H9 (cell line): ENCODE measurements around the gene C2orf42. TPM values are rescaled to one million over a fixed set of nuclear protein-coding genes. Genes with fewer than 3 reads are reported as not detected.

Experiments
- DNase-seq: peaks from one replicate; pipeline ENCODE4 v3.0.0-alpha.2; 2017
- H2AFZ ChIP-seq: one replicate; pipeline ENCODE4 v1.6.1; 2013; ENCODE audit warnings: mild to moderate bottlenecking, low read length, control low read depth, moderate library complexity
- H2AK5ac ChIP-seq: 2 replicates; pipeline ENCODE4 v1.6.1; 2013; ENCODE audit warnings: low read length, control low read depth, mixed read lengths; ENCODE audit not compliant: insufficient read length
- H2BK120ac ChIP-seq: one replicate; pipeline ENCODE4 v1.6.1; 2013; ENCODE audit warnings: low read depth, mild to moderate bottlenecking, low read length, control low read depth, inconsistent platforms; ENCODE audit not compliant: poor library complexity, severe bottlenecking
- H2BK12ac ChIP-seq: 2 replicates; pipeline ENCODE4 v1.6.1; 2013; ENCODE audit warnings: low read length, control low read depth, mixed read lengths, low read depth; ENCODE audit not compliant: insufficient read length
- H2BK15ac ChIP-seq: 2 replicates; pipeline ENCODE4 v1.6.1; 2013; ENCODE audit warnings: low read depth, low read length, control low read depth
- H2BK20ac ChIP-seq: one replicate; pipeline ENCODE4 v1.6.1; 2013; ENCODE audit warnings: low read depth, mild to moderate bottlenecking, low read length, control low read depth, inconsistent platforms; ENCODE audit not compliant: poor library complexity, severe bottlenecking
- H2BK5ac ChIP-seq: 2 replicates; pipeline ENCODE4 v1.6.1; 2013; ENCODE audit warnings: low read length, control low read depth, mixed read lengths; ENCODE audit not compliant: insufficient read length
- H3K14ac ChIP-seq: 2 replicates; pipeline ENCODE4 v1.6.1; 2013; ENCODE audit warnings: low read length, control low read depth; ENCODE audit not compliant: insufficient read depth
- H3K18ac ChIP-seq: 2 replicates; pipeline ENCODE4 v1.6.1; 2013; ENCODE audit warnings: low read depth, mild to moderate bottlenecking, mixed read lengths, low read length, control low read depth; ENCODE audit not compliant: insufficient read length
- H3K23ac ChIP-seq: 2 replicates; pipeline ENCODE4 v1.6.1; 2013; ENCODE audit warnings: low read length, control low read depth, mixed read lengths, low read depth; ENCODE audit not compliant: insufficient read length
- H3K23me2 ChIP-seq: 2 replicates; pipeline ENCODE4 v1.6.1; 2013; ENCODE audit warnings: low read depth, mild to moderate bottlenecking, mixed read lengths, low read length, control low read depth; ENCODE audit not compliant: insufficient read length, poor library complexity, severe bottlenecking
- H3K27ac ChIP-seq: 2 replicates; pipeline ENCODE4 v1.5.1; 2013; ENCODE audit warnings: low read length, control low read depth, mixed read lengths, low read depth; ENCODE audit not compliant: insufficient read length
- H3K27me3 ChIP-seq: 2 replicates; pipeline ENCODE4 v1.6.1; 2013; ENCODE audit warnings: low read length, control low read depth, inconsistent platforms; ENCODE audit not compliant: insufficient read depth
- H3K4ac ChIP-seq: 2 replicates; pipeline ENCODE4 v1.6.1; 2013; ENCODE audit warnings: low read depth, mild to moderate bottlenecking, control low read depth, inconsistent platforms, low read length, moderate library complexity
- H3K4me1 ChIP-seq: 2 replicates; pipeline ENCODE4 v1.6.1; 2013; ENCODE audit warnings: low read length, control low read depth, inconsistent platforms; ENCODE audit not compliant: insufficient read depth
- H3K4me2 ChIP-seq: 2 replicates; pipeline ENCODE4 v1.6.1; 2013; ENCODE audit warnings: low read length, control low read depth, mixed read lengths; ENCODE audit not compliant: insufficient read length, insufficient read depth
- H3K56ac ChIP-seq: 2 replicates; pipeline ENCODE4 v1.6.1; 2013; ENCODE audit warnings: low read depth, mild to moderate bottlenecking, mixed read lengths, low read length, control low read depth; ENCODE audit not compliant: insufficient read length
- H3K79me1 ChIP-seq: 2 replicates; pipeline ENCODE4 v1.6.1; 2013; ENCODE audit warnings: low read depth, mild to moderate bottlenecking, moderate library complexity, low read length, control low read depth, inconsistent platforms; ENCODE audit not compliant: insufficient read depth, poor library complexity, severe bottlenecking
- H3K79me2 ChIP-seq: 2 replicates; pipeline ENCODE4 v1.6.1; 2013; ENCODE audit warnings: low read length, control low read depth, inconsistent platforms; ENCODE audit not compliant: insufficient read depth
- H3K9ac ChIP-seq: 2 replicates; pipeline ENCODE4 v1.6.1; 2013; ENCODE audit warnings: low read length, control low read depth, mixed read lengths; ENCODE audit not compliant: insufficient read length; ENCODE audit errors: extremely low read depth
- H3K9me3 ChIP-seq: one replicate; pipeline ENCODE4 v1.6.1; 2013; ENCODE audit warnings: low read depth, low read length, inconsistent platforms; ENCODE audit not compliant: control insufficient read depth
- H3T11ph ChIP-seq: one replicate; pipeline ENCODE4 v1.6.1; 2013; ENCODE audit warnings: mild to moderate bottlenecking, low read length, control low read depth, inconsistent platforms
- H4K20me1 ChIP-seq: one replicate; pipeline ENCODE4 v1.6.1; 2013; ENCODE audit not compliant: control insufficient read depth, insufficient read length, insufficient read depth
- H4K5ac ChIP-seq: 2 replicates; pipeline ENCODE4 v1.6.1; 2013; ENCODE audit warnings: low read depth, mild to moderate bottlenecking, mixed read lengths, low read length, control low read depth; ENCODE audit not compliant: insufficient read length
- H4K8ac ChIP-seq: replicated peaks from 2 replicates; pipeline ENCODE4 v1.6.1; 2013; ENCODE audit warnings: low read length, control low read depth, mixed read lengths, low read depth; ENCODE audit not compliant: insufficient read length
- H4K91ac ChIP-seq: 2 replicates; pipeline ENCODE4 v1.6.1; 2013; ENCODE audit warnings: low read depth, mild to moderate bottlenecking, moderate library complexity, mixed read lengths, low read length, control low read depth; ENCODE audit not compliant: insufficient read length
- H3K27ac Mint-ChIP-seq, 3 experiments: 2 replicates in 2 of 3; 3 replicates in 1 of 3; pipeline ENCODE4 v1.8.0; 2020 to 2021; ENCODE audit warnings: mixed read lengths in 3 of 3, mild to moderate bottlenecking in 1 of 3, moderate library complexity in 1 of 3
- H3K27me3 Mint-ChIP-seq: 2 replicates; pipeline ENCODE4 v1.8.0; 2021; ENCODE audit warnings: low read depth, mild to moderate bottlenecking, moderate library complexity, mixed read lengths
- H3K36me3 Mint-ChIP-seq, 3 experiments: 2 replicates in 2 of 3; 3 replicates in 1 of 3; pipeline ENCODE4 v1.8.0; 2020 to 2021; ENCODE audit warnings: low read depth in 3 of 3, mixed read lengths in 3 of 3; ENCODE audit not compliant: insufficient read depth in 1 of 3
- H3K4me1 Mint-ChIP-seq, 2 experiments: 2 replicates each; pipeline ENCODE4 v1.8.0; 2020; ENCODE audit warnings: mixed read lengths in 2 of 2
- H3K4me3 Mint-ChIP-seq, 2 experiments: 2 replicates in 1 of 2; 3 replicates in 1 of 2; pipeline ENCODE4 v1.8.0; 2020 to 2021; ENCODE audit warnings: mild to moderate bottlenecking in 2 of 2, mixed read lengths in 2 of 2, moderate library complexity in 1 of 2
- H3K9me3 Mint-ChIP-seq, 2 experiments: 2 replicates in 1 of 2; 3 replicates in 1 of 2; pipeline ENCODE4 v1.8.0; 2020; ENCODE audit warnings: mild to moderate bottlenecking in 2 of 2, mixed read lengths in 2 of 2, moderate library complexity in 1 of 2
- WGBS: extraction: QIAGEN DNeasy Blood & Tissue Kit; methylation state at CpG from one replicate; pipeline ENCODE4 v1.1.7; 2013; ENCODE audit warnings: missing lambda C conversion rate, low lambda C conversion rate, mixed read lengths; ENCODE audit not compliant: insufficient read length; ENCODE audit errors: extremely low coverage; 5-methylcytosine and 5-hydroxymethylcytosine counted together
- total RNA-seq: library from RNA; stranded (reverse); gene quantifications from 2 replicates; pipeline ENCODE4 v1.2.1, GENCODE V29; 2021
- TF ChIP-seq, protein P1 (sequence below): fragments of 200-600 bp; sonication (generic); conservative IDR thresholded peaks from 3 replicates; pipeline ENCODE4 v1.8.0; 2021; ENCODE audit warnings: antibody characterized with exemption, mild to moderate bottlenecking

C2orf42 gene
- total RNA-seq, 1 experiment from 2014 or later, result 19.0 TPM

DNA sequence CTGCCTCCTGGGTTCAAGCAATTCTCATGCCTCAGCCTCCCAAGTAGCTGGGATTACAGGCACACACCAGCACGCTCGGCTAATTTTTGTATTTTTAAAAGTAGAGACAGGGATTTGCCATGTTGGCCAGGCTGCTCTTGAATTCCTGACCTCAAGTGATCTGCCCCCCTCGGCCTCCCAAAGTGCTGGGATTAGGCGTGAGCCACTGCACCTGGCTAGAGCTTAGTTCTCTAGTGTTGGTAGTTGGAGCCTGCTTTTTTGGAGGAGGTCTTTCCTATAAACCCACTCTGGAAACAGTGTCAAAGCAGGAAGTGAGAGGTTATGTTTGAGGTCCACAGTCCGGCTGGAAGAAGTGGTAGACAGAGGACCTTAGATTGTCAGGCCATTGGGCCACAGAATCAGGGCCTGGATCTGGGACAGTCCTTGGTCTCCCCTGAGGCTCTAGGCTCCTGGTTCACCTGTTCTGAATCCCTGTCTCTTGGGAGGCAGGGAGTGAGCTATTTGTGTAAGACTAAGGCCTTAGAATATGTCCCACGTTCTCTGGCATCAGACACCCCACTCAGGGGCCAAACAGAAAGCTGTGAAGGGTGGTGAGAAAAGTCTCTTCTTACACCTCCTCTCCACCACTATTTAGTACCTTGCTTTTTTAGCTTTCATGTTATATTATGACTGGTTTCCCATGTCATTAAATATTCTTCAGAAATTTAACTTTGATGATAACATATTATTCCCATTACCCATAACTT is 69.0 kb downstream of the C2orf42 start:
- Histone ChIP-seq H2BK12ac (no peak overlapping the region), H2BK20ac (no peak overlapping the region), H3K18ac (no peak overlapping the region), H3K4ac (no peak overlapping the region), H3K23me2 (no peaks in the 10 kb centered on the region), H2BK5ac (no peak overlapping the region), H3K56ac (no peak overlapping the region), H2AK5ac (no peak overlapping the region), H3K27me3 (no peaks in the 10 kb centered on the region), H3K9ac (no peak overlapping the region), H3K4me2 (no peak overlapping the region), H2BK15ac (no peak overlapping the region), H4K5ac (no peak overlapping the region), H4K20me1 (no peaks in the 10 kb centered on the region), H3K79me1 (no peaks in the 10 kb centered on the region), H4K91ac (no peak overlapping the region), H2AFZ (no peak overlapping the region), H4K8ac (no peak overlapping the region), H3K79me2 (no peaks in the 10 kb centered on the region), H3T11ph (no peak overlapping the region), H3K23ac (no peak overlapping the region), H3K4me1 (peaks cover 10% of the 10 kb centered on the region; the same call in 1 of the 2 replicates), H2BK120ac (no peak overlapping the region), H3K27ac (no peak overlapping the region), H3K14ac (no peak overlapping the region), H3K9me3 (no peaks in the 10 kb centered on the region)
- Mint-ChIP-seq H3K36me3 (no peaks in the 10 kb centered on the region; a peak in 2 of 7 replicates), H3K4me1 (peaks cover 45 to 67% of the 10 kb centered on the region in 2 experiments), H3K4me3 (no peak overlapping the region), H3K27ac (peak overlapping the region; percentile 72 to 91 (median 81); a peak in 6 of 7 replicates), H3K9me3 (no peaks in the 10 kb centered on the region; a peak in 2 of 5 replicates), H3K27me3 (no peaks in the 10 kb centered on the region)
- DNase-seq, result no peak
- WGBS, result no CpG with 5 or more reads among the region's 6 CpGs
- TF ChIP-seq, protein P1, sequence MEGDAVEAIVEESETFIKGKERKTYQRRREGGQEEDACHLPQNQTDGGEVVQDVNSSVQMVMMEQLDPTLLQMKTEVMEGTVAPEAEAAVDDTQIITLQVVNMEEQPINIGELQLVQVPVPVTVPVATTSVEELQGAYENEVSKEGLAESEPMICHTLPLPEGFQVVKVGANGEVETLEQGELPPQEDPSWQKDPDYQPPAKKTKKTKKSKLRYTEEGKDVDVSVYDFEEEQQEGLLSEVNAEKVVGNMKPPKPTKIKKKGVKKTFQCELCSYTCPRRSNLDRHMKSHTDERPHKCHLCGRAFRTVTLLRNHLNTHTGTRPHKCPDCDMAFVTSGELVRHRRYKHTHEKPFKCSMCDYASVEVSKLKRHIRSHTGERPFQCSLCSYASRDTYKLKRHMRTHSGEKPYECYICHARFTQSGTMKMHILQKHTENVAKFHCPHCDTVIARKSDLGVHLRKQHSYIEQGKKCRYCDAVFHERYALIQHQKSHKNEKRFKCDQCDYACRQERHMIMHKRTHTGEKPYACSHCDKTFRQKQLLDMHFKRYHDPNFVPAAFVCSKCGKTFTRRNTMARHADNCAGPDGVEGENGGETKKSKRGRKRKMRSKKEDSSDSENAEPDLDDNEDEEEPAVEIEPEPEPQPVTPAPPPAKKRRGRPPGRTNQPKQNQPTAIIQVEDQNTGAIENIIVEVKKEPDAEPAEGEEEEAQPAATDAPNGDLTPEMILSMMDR, result no peak
